ENCODE data around the gene MGAT5B. TPM values are rescaled to one million over a fixed set of nuclear protein-coding genes. Genes with fewer than 3 reads are reported as not detected.

Gene MGAT5B
- total RNA-seq, 1 donor from 2014 or later: 1.4 TPM

GRCh38 chr17:76947309-76947708 is 79.1 kb downstream of the MGAT5B start:
- DNase-seq (ENCODE audit: low read depth, low spot score): no peak

- no peak for DNase-seq (ENCODE audit: low read depth, low spot score)
Measured at GRCh38 chr17:76947771-76948170, 79.6 kb downstream of the MGAT5B start.

GRCh38 chr17:76948301-76948700 is 80.1 kb downstream of the MGAT5B start:
- DNase-seq (ENCODE audit: low read depth, low spot score): no peak

- no peak for DNase-seq (ENCODE audit: low read depth, low spot score)
Measured at GRCh38 chr17:76948726-76949342, 80.6 kb downstream of the MGAT5B start.

- no peak for DNase-seq (ENCODE audit: low read depth, low spot score)
Measured at GRCh38 chr17:76949913-76950695, 81.9 kb downstream of the MGAT5B start.

GRCh38 chr17:76951375-76951905 is 83.2 kb downstream of the MGAT5B start:
- no peak for DNase-seq (ENCODE audit: low read depth, low spot score)

GRCh38 chr17:76952402-76952801 is 84.2 kb downstream of the MGAT5B start:
- no peak for DNase-seq (ENCODE audit: low read depth, low spot score)

- DNase-seq (ENCODE audit: low read depth, low spot score): no peak
Measured at GRCh38 chr17:76953066-76953465, 84.9 kb downstream of the MGAT5B start.

GRCh38 chr17:76953946-76954345 is 85.7 kb downstream of the MGAT5B start:
- DNase-seq (ENCODE audit: low read depth, low spot score): no peak

GRCh38 chr17:76955191-76955590 is 87.0 kb downstream of the MGAT5B start:
- no peak for DNase-seq (ENCODE audit: low read depth, low spot score)

- no peak for DNase-seq (ENCODE audit: low read depth, low spot score)
Measured at GRCh38 chr17:76956846-76957540, 88.8 kb downstream of the MGAT5B start.

- DNase-seq (ENCODE audit: low read depth, low spot score): no peak
Measured at GRCh38 chr17:76957678-76958464, 89.7 kb downstream of the MGAT5B start.

GRCh38 chr17:76958974-76959373 is 90.8 kb downstream of the MGAT5B start:
- DNase-seq (ENCODE audit: low read depth, low spot score): no peak

GRCh38 chr17:76961869-76962268 is 93.7 kb downstream of the MGAT5B start:
- DNase-seq (ENCODE audit: low read depth, low spot score): no peak

GRCh38 chr17:76962858-76963257 is 94.7 kb downstream of the MGAT5B start:
- no peak for DNase-seq (ENCODE audit: low read depth, low spot score)

GRCh38 chr17:76966016-76966415 is 97.8 kb downstream of the MGAT5B start:
- no peak for DNase-seq (ENCODE audit: low read depth, low spot score)

GRCh38 chr17:76966486-76967181 is 98.4 kb downstream of the MGAT5B start:
- no peak for DNase-seq (ENCODE audit: low read depth, low spot score)

- no peak for DNase-seq (ENCODE audit: low read depth, low spot score)
Measured at GRCh38 chr17:76967762-76968161, 99.6 kb downstream of the MGAT5B start.

- DNase-seq (ENCODE audit: low read depth, low spot score): no peak
Measured at GRCh38 chr17:76968707-76969597, 100.7 kb downstream of the MGAT5B start.
